PC-9 (cell line): ENCODE measurements around the gene TGM6. TPM values are rescaled to one million over a fixed set of nuclear protein-coding genes. Genes with fewer than 3 reads are reported as not detected.

Experiments
- BruUV-seq: library from RNA; stranded (reverse); fragments of 400-500 nt; replicated peaks from 2 replicates; lab custom pipeline; 2021; lab: Mats Ljungman, UMichigan
- CTCF ChIA-PET: fragments of 300-600 bp; sonication (Branson Sonifier 250); formaldehyde crosslinking; loops from one replicate; lab custom pipeline; 2022; ENCODE audit warnings: antibody characterized with exemption; lab: Charles Lee
- POLR2A ChIA-PET: fragments of 300-600 bp; sonication (Branson Sonifier 250); formaldehyde crosslinking; loops from one replicate; lab custom pipeline; 2022; ENCODE audit warnings: antibody characterized with exemption; ENCODE audit not compliant: unreplicated experiment; lab: Charles Lee
- DNase-seq, 2 experiments: peaks; one replicate each; pipeline versions ENCODE4 v3.0.0 to v3.0.0-alpha.2; 2015 to 2022; ENCODE audit warnings: mixed read lengths in 1 of 2
- H2AFZ ChIP-seq: fragments of 200-600 bp; sonication (generic); 2 replicates; pipeline ENCODE4 v1.8.1; 2017; ENCODE audit warnings: antibody characterized with exemption
- H3F3A ChIP-seq: fragments of 200-600 bp; sonication (generic); 2 replicates; pipeline ENCODE4 v1.8.1; 2017; ENCODE audit warnings: antibody characterized with exemption, mild to moderate bottlenecking, low read depth; ENCODE audit not compliant: insufficient read depth
- H3K27ac ChIP-seq: fragments of 200-600 bp; sonication (generic); 2 replicates; pipeline ENCODE4 v1.6.1; 2016; ENCODE audit warnings: mixed run types
- H3K27me3 ChIP-seq: fragments of 200-600 bp; sonication (generic); 2 replicates; pipeline ENCODE4 v1.6.1; 2016; ENCODE audit warnings: low read depth, mixed run types; ENCODE audit not compliant: insufficient read depth
- H3K36me3 ChIP-seq: fragments of 200-600 bp; sonication (generic); 2 replicates; pipeline ENCODE4 v1.6.1; 2016; ENCODE audit warnings: low read depth, mixed run types
- H3K4me1 ChIP-seq: fragments of 200-600 bp; sonication (generic); replicated peaks from 2 replicates; pipeline ENCODE4 v1.6.1; 2016; ENCODE audit warnings: mixed run types; ENCODE audit not compliant: insufficient read depth
- H3K4me2 ChIP-seq: fragments of 200-600 bp; sonication (generic); 2 replicates; pipeline ENCODE4 v1.6.1; 2017; ENCODE audit warnings: mixed run types
- H3K4me3 ChIP-seq: fragments of 200-600 bp; sonication (generic); 2 replicates; pipeline ENCODE4 v1.6.1; 2016; ENCODE audit warnings: mixed run types
- H3K79me2 ChIP-seq: fragments of 200-600 bp; sonication (generic); 2 replicates; pipeline ENCODE4 v1.6.1; 2017; ENCODE audit warnings: low read depth, mixed run types
- H3K9me2 ChIP-seq: fragments of 200-600 bp; sonication (generic); 2 replicates; pipeline ENCODE4 v1.8.1; 2017; ENCODE audit warnings: mild to moderate bottlenecking; ENCODE audit not compliant: insufficient read depth
- H3K9me3 ChIP-seq: fragments of 200-600 bp; sonication (generic); 2 replicates; pipeline ENCODE4 v1.8.1; 2016; ENCODE audit warnings: low read depth; ENCODE audit not compliant: insufficient read depth
- H4K20me1 ChIP-seq: fragments of 200-600 bp; sonication (generic); 2 replicates; pipeline ENCODE4 v1.8.1; 2017; ENCODE audit not compliant: insufficient read depth
- EZH2 ChIP-seq: fragments of 200-600 bp; sonication (generic); IDR thresholded peaks from 2 replicates; pipeline ENCODE4 v1.8.0; 2017; ENCODE audit warnings: antibody characterized with exemption, low read depth
- intact Hi-C: fragments of 100-400 bp; cut with micrococcal nuclease; formaldehyde crosslinking; loops from one replicate; pipeline ENCODE4 v1.10.0; 2022; ENCODE audit not compliant: unreplicated experiment
- total RNA-seq: library from RNA; stranded (reverse); gene quantifications from 2 replicates; pipeline ENCODE4 v1.2.3, GENCODE V29; 2021
- TF ChIP-seq, protein P1 (sequence below): fragments of 200-600 bp; sonication (generic); conservative IDR thresholded peaks from 2 replicates; pipeline ENCODE4 v1.6.1; 2017; ENCODE audit warnings: mixed run types, antibody characterized with exemption, mild to moderate bottlenecking, moderate library complexity

TGM6 gene
- total RNA-seq, 1 experiment from 2014 or later, result not detected

DNA sequence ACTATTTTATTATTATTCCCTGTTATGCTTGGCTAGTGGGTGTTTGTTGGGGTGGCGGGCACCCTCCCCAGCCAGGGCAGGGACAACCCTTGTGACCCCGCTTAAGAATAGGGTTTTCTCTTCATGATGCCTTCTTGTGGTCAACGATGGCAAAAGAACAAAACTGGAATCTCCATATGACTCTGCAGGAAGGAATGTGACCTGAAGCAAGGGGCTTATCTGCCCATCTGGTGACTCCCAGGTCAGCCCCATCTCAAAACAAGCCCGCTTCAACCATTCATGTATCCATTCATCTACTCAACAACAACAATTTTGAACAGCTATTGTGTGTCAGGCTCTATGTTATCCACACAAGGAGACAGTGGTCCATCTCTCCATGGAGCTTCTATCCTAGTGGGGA is 30.9 kb upstream of the TGM6 start:
- BruUV-seq, result no TSS peak
- Histone ChIP-seq H3K9me3 (0 out of 2 replicates have a peak, but pooled peaks cover 7% of the 10 kb centered on the region), H3K27me3 (no peaks in the 10 kb centered on the region), H4K20me1 (no peaks in the 10 kb centered on the region), H3K4me1 (peaks cover 22% of the 10 kb centered on the region), H3K4me2 (peak overlapping the region; percentile 34), H3F3A (peaks cover 11% of the 10 kb centered on the region; the same call in 1 of the 2 replicates), H2AFZ (no peak overlapping the region), H3K36me3 (no peaks in the 10 kb centered on the region), H3K79me2 (no peaks in the 10 kb centered on the region), H3K27ac (no peak overlapping the region), H3K9me2 (no peaks in the 10 kb centered on the region; the same call in 1 of the 2 replicates), H3K4me3 (no peak overlapping the region)
- TF ChIP-seq, protein P1, sequence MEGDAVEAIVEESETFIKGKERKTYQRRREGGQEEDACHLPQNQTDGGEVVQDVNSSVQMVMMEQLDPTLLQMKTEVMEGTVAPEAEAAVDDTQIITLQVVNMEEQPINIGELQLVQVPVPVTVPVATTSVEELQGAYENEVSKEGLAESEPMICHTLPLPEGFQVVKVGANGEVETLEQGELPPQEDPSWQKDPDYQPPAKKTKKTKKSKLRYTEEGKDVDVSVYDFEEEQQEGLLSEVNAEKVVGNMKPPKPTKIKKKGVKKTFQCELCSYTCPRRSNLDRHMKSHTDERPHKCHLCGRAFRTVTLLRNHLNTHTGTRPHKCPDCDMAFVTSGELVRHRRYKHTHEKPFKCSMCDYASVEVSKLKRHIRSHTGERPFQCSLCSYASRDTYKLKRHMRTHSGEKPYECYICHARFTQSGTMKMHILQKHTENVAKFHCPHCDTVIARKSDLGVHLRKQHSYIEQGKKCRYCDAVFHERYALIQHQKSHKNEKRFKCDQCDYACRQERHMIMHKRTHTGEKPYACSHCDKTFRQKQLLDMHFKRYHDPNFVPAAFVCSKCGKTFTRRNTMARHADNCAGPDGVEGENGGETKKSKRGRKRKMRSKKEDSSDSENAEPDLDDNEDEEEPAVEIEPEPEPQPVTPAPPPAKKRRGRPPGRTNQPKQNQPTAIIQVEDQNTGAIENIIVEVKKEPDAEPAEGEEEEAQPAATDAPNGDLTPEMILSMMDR, result no peak
- no peak for TF ChIP-seq EZH2
- CTCF ChIA-PET, result no interaction called here
- POLR2A ChIA-PET, result interaction anchor here (0.5 kb wide), 1 partner anchor 218 kb away, joined by 5 read pairs; no protein-coding TSS in a partner anchor
- peak; percentile 24 to 79 for DNase-seq
- intact Hi-C loops, result loop anchor here (2.0 kb wide), 1 partner anchor 325 kb away; no protein-coding TSS in a partner anchor

DNA sequence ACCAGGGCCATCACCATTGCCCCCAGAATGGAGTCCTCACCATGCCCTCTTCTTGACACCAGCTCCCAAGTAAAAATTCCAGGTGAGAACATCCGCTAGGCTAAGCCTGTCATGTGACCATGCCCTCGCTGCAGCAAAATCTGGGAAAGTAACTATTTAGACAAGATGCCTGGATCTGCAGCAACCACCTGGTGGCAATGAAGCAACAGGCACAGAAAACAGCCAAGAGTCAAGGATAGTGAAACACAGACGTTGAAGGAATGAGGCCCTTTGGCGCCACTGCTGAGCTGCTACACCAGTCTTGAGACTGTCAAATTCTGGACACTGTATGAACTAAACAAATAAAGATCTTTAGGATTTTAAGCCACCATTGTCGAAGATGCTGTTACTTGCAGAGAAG is 30.1 kb upstream of the TGM6 start:
- no peaks in the 10 kb centered on the region; the same call in 1 of the 2 replicates for H3K9me2 ChIP-seq
- H3K9me3 ChIP-seq, result 0 out of 2 replicates have a peak, but pooled peaks cover 7% of the 10 kb centered on the region
- peaks cover 11% of the 10 kb centered on the region; the same call in 1 of the 2 replicates for H3F3A ChIP-seq
- ChIA-PET POLR2A (interaction anchor here (0.5 to 0.6 kb wide), 2 partner anchors 219 to 417 kb away, joined by 5 to 9 read pairs; no protein-coding TSS in a partner anchor), CTCF (no interaction called here)
- TF ChIP-seq, protein P1, result no peak
- TF ChIP-seq EZH2, result no peak
- no peaks in the 10 kb centered on the region for H3K36me3 ChIP-seq
- H2AFZ ChIP-seq, result no peak overlapping the region
- H3K27ac ChIP-seq, result no peak overlapping the region
- intact Hi-C loops, result loop anchor here (2.0 kb wide), 1 partner anchor 324 kb away; no protein-coding TSS in a partner anchor
- H3K79me2 ChIP-seq, result no peaks in the 10 kb centered on the region
- H4K20me1 ChIP-seq, result no peaks in the 10 kb centered on the region
- H3K4me2 ChIP-seq, result no peak overlapping the region
- H3K4me3 ChIP-seq, result no peak overlapping the region
- H3K27me3 ChIP-seq, result no peaks in the 10 kb centered on the region
- H3K4me1 ChIP-seq, result peaks cover 22% of the 10 kb centered on the region
- no TSS peak for BruUV-seq
- no peak for DNase-seq

DNA sequence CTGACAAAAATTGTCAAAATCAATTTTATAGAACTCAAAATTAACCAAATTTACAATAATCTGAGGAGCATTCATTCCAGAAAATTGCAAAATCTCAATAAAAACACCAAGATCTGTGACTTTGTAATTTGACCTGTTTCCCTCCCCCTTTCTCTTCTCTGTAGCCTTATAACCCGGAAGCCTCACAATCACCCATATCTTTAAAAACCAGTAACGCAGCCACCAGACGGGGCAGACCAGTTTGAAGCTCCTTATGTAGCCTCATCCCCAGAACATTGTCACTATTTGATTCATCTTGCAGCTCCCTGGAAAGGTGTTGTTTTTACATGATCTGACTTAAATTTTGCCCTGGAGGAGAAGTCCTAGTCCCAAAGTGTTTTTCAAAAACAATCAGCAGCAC is 27.5 kb upstream of the TGM6 start:
- Histone ChIP-seq H3K27me3 (no peaks in the 10 kb centered on the region), H3F3A (peaks cover 11% of the 10 kb centered on the region; the same call in 1 of the 2 replicates), H3K4me3 (no peak overlapping the region), H3K4me1 (peaks cover 25% of the 10 kb centered on the region), H2AFZ (no peak overlapping the region), H3K9me2 (no peaks in the 10 kb centered on the region; the same call in 1 of the 2 replicates), H4K20me1 (no peaks in the 10 kb centered on the region), H3K9me3 (no peaks in the 10 kb centered on the region), H3K4me2 (no peak overlapping the region), H3K79me2 (no peaks in the 10 kb centered on the region), H3K27ac (no peak overlapping the region), H3K36me3 (no peaks in the 10 kb centered on the region)
- POLR2A ChIA-PET, result no interaction called here
- CTCF ChIA-PET, result no interaction called here
- BruUV-seq, result no TSS peak
- no peak for DNase-seq
- intact Hi-C loops, result no loop called here
- TF ChIP-seq EZH2, result no peak
- TF ChIP-seq, protein P1, result no peak
